Measurements from ENCODE around the gene SOX6.
"Not testable (repeated sequence)": the region's sequence is repeated elsewhere in the genome, so short reads cannot be mapped to it uniquely, and the experiment has no call there.

The SOX6 gene

DNA sequence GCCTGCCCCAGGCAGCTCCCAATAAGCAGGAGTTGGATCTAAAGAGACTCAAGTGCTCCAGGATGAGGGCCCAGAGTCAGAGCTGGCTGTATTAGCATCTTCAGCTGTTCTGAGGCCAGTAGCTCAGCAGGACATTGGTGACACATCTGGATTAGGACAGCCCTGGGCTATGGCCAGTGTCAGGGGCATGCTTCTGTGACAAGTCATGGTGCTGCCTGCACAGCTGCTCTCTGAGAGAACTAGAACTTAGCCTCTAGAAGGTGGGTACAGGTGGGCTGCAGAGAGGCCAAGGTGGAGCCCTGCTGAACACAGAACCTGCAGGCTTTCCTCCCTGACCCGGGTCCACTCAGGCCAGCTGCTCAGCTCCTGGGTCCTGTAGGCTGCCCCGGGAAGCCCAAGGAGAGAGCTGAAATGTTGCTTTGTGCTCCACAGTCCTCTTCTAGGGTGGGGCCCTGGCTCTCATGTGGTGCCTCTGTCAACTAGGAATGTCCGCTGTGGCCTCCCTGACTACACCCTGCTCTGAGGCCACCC, 426.9 kb downstream of the SOX6 start:
- DNase-seq (ENCODE audit: low read depth), result no peak

DNA sequence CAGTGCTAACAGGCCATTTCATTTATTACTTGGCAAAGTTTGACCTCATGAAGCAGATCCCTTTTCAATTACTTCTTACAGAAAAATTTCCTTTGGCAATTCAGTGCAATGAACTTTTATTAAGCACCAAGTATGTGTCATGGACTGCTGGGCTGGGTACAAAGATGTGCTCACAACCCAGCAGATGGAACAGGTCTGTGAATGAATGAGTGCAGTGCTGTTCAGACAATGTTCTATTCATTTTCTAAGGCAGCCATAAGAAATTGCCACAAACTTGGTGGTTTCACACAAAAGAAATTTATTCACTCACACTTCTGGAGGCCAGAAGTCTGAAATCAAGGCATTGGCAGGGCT, 428.5 kb downstream of the SOX6 start:
- DNase-seq (ENCODE audit: low read depth), result no peak

DNA sequence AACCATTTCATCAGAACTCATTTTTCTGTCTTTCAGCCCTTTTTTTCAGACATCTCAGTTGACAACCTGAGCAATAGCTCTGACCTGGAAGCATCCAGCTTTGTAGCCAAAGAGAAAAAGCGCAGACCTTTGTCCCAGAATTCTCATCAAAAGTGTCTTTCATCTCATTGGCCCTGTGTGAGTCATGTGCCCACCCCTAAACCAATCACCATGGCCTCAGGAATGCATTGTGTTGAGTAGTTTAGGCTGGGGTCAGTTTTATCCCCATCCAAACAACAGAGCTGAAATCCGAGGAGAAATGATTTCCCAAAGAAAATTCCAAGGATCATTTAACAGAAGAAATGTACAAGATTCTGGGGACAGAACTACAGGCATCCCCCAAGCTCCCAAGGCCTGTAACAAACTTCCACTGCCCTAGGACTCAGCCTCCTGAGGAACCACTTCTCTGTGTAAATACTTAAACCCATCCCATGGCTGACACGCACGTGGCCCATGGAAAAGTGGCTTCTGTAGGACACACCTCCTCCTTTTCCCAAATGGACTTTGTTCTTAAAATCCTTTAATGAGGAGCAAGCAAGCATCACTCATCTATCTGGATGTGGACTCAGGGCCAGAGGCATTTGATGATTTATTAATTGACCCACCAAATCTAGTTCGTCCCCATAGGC, 429.0 kb downstream of the SOX6 start:
- no peak for DNase-seq (ENCODE audit: low read depth)

DNA sequence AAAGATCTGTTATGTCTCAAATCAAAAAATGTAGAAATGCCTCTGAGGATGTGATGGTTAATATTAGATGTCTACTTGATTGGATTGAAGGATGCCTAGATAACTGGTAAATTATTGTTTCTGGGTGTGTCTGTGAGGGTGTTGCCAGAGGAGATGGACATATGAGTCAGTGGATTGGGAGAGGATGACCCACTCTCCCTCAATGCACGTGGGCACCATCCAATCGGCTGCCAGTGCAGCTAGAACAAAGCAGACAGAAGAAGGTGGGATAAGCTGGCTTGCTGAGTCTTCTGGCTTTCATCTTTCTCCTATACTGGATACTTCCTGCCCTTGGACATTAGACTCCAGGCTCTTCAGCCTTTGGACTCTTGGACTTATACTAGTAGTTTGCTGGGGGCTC, 430.3 kb downstream of the SOX6 start:
- no peak for DNase-seq (ENCODE audit: low read depth)

DNA sequence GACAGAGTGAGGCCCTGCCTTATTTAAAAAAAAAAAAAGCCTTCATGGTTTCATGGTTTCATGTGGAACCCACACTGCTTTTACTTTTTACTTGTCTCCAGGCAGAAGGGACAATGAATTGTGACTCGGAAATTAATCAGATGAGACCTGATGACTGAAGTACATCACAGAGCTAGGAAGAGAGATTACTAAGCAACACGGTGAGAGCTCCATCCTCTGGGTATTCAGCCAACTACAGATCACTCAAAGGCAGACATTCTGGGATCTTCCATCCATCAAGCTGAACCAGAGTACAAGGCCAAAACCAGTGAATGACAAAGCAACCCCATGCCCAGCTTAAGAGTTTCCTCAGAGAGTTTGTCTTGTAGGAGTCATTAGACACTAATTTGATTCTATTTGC, 433.2 kb downstream of the SOX6 start:
- no peak for DNase-seq (ENCODE audit: low read depth)

DNA sequence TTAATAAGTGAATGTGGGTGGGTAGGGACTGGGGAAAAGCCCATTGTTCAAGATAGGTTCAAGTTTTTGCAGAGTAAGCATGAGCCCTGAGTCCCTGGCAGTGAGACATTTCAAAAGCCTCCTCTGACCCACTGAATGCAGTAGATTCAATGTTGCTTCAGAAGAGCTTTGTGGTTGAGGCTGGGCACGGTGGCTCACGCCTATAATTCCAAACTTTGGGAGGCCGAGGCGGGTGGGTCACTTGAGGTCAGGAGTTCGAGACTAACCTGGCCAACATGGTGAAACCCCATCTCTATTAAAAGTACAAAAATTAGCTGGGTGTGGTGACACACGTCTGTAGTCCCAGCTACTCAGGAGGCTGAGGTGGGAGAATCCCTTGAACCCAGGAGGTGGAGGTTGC, 433.6 kb downstream of the SOX6 start:
- not testable (repeated sequence) for DNase-seq (ENCODE audit: low read depth)

DNA sequence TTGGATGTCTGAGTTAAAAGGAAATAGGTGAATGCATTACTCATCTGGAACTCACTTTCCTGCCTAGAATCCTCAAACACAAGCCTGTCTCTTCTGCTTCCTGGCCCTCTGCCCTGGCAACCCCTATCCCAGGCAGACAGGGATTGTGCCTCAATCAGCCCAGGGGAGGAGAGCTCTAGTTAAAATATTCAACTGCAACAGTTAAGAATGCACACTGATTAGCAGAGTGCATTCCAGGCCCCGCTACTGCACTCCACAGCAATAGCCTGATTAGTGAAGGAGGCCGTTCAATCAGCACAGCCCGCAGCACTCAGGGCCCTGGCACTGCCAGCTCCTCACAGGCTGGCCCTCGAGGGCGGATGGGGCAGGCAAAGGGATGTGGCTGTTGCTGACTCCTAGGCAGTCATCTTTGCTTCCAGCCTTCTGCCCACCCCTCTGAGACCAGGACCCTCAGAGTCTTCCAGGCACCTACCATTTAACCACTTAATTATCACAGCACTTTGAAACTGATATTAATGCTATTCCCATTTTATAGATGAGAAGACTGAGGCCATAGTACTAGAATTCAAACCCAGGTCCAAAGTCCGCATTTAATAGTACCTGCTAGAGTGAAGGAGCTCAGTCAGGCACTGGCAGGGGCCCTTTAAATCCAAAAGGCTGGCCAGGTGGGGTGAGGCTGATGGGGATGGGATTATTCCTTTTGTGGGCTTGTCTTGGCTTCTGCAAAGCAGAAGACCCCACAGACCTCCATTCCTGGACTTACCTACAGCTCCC, 435.3 kb downstream of the SOX6 start:
- DNase-seq (ENCODE audit: low read depth), result no peak

DNA sequence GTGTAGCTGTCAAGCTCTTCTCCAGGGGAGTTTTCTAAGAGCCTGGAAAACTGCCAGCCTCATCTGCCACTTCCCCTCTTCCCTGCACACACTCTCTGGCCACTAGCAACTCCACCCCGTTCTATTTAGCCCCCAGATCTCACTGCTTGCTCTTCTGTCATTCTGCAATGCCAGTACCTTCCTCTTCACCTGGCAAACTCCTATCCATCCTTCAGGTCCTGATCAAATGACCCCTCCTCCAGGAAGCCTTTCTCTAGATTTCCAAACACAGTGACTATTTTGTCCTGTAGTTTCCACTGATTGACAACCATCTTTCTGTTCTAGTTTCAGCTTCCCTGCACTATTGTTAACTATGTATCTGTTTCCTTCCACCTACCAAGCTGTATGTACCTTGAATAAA, 437.7 kb downstream of the SOX6 start:
- no peak for DNase-seq (ENCODE audit: low read depth)

DNA sequence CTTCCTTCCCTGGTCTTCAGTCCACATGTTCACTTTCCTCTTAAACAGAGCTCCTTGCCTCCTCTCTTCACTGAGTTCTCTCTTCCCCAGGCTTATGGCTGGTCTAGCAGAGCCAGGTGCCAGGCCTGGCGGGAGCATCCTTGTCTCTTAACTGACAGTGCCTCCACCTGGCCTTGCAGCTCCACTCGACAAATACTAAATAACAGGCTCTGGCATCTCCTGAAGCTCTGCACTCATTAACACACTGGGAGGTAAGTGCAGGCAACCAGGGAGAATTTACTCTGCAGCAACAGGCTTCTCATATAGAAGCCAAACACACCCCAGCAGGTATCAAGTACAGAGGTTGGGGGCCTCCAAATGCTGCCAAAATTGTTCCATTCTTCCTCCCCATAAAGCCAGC, 438.1 kb downstream of the SOX6 start:
- no peak for DNase-seq (ENCODE audit: low read depth)
